Measurements from ENCODE around the gene INS.

The INS gene

GRCh38 chr11:2177076-2177475, 16.1 kb upstream of the INS start:
- no peak for TF ChIP-seq CTCF (IDR thresholded peaks at IDR 0.05; ENCODE audit: extremely low read depth, missing control alignments)
- DNase-seq (ENCODE audit: low spot score), result no peak

GRCh38 chr11:2176389-2176900, 15.4 kb upstream of the INS start:
- no peak for TF ChIP-seq CTCF (IDR thresholded peaks at IDR 0.05; ENCODE audit: extremely low read depth, missing control alignments)

GRCh38 chr11:2175659-2176058, 14.7 kb upstream of the INS start:
- DNase-seq (ENCODE audit: low spot score), result no peak
- TF ChIP-seq CTCF (IDR thresholded peaks at IDR 0.05; ENCODE audit: extremely low read depth, missing control alignments), result no peak

More at GRCh38 chr11:2176389-2176900, 15.4 kb upstream of the INS start:
- DNase-seq (ENCODE audit: low spot score), result no peak

- DNase-seq (ENCODE audit: low spot score), result no peak
- TF ChIP-seq CTCF (IDR thresholded peaks at IDR 0.05; ENCODE audit: extremely low read depth, missing control alignments), result no peak
These were observed 13.4 kb upstream of the INS start for GRCh38 chr11:2174361-2174760.

GRCh38 chr11:2173761-2174160, 12.8 kb upstream of the INS start:
- no peak for DNase-seq (ENCODE audit: low spot score)
- no peak for TF ChIP-seq CTCF (IDR thresholded peaks at IDR 0.05; ENCODE audit: extremely low read depth, missing control alignments)

- no peak for DNase-seq (ENCODE audit: low spot score)
- TF ChIP-seq CTCF (IDR thresholded peaks at IDR 0.05; ENCODE audit: extremely low read depth, missing control alignments), result peak; percentile 18
These were observed 12.2 kb upstream of the INS start for GRCh38 chr11:2173150-2173693.

GRCh38 chr11:2172676-2173075, 11.7 kb upstream of the INS start:
- no peak for DNase-seq (ENCODE audit: low spot score)
- TF ChIP-seq CTCF (IDR thresholded peaks at IDR 0.05; ENCODE audit: extremely low read depth, missing control alignments), result no peak
